HG03558 (cell line): Measurements from ENCODE around the gene LAMC3.

Experiments used
- ATAC-seq: cut with Tn5 transposase; IDR thresholded peaks from one replicate; pipeline ENCODE4 v1.9.1; 2021; ENCODE audit warnings: moderate number of reproducible peaks; ENCODE audit not compliant: unreplicated experiment; ENCODE audit errors: extremely low read depth

Gene LAMC3

DNA sequence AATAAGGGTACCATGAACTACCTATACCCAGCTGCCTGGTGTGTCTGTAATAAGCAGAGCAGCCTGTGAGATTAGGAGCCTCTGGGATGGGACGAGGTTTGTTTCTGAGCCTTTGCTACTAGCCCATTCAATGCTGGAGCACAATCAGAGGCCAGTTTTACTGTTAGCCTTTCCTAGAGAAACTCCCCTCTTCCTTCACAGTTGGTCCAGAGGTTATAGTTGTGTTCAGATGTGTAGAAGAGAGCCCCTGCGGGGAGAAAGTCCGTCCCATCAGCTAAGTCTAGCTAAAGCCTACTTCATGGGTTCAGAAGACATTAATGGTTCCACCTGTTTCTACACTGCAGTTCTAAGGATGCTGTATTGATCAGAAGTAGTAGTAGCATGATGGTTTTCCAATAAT, 133.2 kb downstream of the LAMC3 start:
- ATAC-seq = no peak
